ENCODE data around the gene CDH26.

- TF ChIP-seq ZNF114 (CRISPR knock-in tag; IDR thresholded peaks at IDR 0.05): no peak
- TF ChIP-seq EZH2 (IDR thresholded peaks at IDR 0.05; ENCODE audit: low read depth, unreplicated experiment): no peak
- no peak for TF ChIP-seq POLR2AphosphoS5 (IDR thresholded peaks at IDR 0.05; ENCODE audit: low read depth)
- TF ChIP-seq CTCF (conservative IDR thresholded peaks at IDR 0.05; ENCODE audit: low read depth in 2 of 2): no peak
- no peak for TF ChIP-seq CREB1 (CRISPR knock-in tag; IDR thresholded peaks at IDR 0.05; ENCODE audit: low read depth)
- no peak for TF ChIP-seq ZNF331 (CRISPR knock-in tag; IDR thresholded peaks at IDR 0.05; ENCODE audit: low read depth)
- no peak for TF ChIP-seq EZH2phosphoT487 (IDR thresholded peaks at IDR 0.05; ENCODE audit: unreplicated experiment)
- no peak for TF ChIP-seq REST (IDR thresholded peaks at IDR 0.05; ENCODE audit: unreplicated experiment)
- no peak for TF ChIP-seq JUNB (IDR thresholded peaks at IDR 0.05; ENCODE audit: unreplicated experiment)
These were observed 32.9 kb upstream of the CDH26 start for GRCh38 chr20:59925359-59925758.
